ENCODE measurements around the gene NKAIN2.

Gene NKAIN2

DNA sequence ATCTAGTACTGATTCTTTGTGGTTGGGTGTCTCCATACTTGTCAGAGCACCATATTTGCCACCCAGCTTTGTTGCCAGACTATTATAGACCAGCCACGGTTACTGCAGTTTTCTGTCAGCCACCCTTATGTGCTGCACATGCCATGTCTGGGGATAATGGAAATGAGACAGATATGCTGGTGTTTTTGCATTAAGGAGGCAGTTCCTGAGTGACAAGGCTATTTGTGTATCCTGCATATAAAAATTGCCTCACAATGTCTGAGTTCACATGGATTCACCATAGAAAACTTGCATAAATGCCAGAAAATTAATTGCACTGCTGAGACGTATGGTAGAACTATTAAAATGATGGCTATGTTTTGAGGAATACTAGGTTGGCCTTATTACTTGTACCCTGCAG lies 51.8 kb downstream of the NKAIN2 start:
- Histone ChIP-seq H3K36me3 (no peaks in the 10 kb centered on the region), H3K27ac (no peak overlapping the region), H3K9ac (no peak overlapping the region), H3K4me2 (no peak overlapping the region), H3K4me1 (no peaks in the 10 kb centered on the region), H3K9me3 (replicated peaks in 1 of 11) (no peaks in the 10 kb centered on the region), H3K27me3 (no peaks in the 10 kb centered on the region), H4K20me1 (no peaks in the 10 kb centered on the region), H3K4me3 (no peak overlapping the region)
- TF ChIP-seq Cebpa-rat (IDR thresholded peaks at IDR 0.05), result no peak

DNA sequence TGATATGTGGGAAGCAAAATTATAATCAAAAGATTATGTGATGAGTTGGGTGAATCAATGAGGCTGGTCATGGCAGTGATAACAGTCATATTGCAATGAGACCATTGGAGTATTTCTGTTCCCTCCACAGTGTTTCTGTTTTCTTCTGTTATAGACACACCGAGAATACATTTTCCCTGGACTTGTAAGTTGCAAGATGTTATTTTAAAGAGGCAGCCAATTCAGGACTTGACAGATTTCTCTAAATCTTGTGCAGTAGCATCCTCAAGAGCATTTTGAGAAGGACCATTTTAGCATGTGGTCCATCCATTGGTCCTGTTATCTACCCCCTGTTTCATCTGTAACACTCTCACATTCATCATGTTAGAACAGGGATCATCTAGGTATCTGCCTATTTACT lies 55.6 kb downstream of the NKAIN2 start:
- Histone ChIP-seq H3K4me3 (no peak overlapping the region), H3K27ac (no peak overlapping the region), H3K36me3 (no peaks in the 10 kb centered on the region), H3K4me2 (no peak overlapping the region), H3K4me1 (no peaks in the 10 kb centered on the region), H3K9me3 (replicated peaks in 1 of 11) (no peaks in the 10 kb centered on the region), H4K20me1 (no peaks in the 10 kb centered on the region), H3K9ac (no peak overlapping the region), H3K27me3 (no peaks in the 10 kb centered on the region)
- TF ChIP-seq Cebpa-rat (IDR thresholded peaks at IDR 0.05), result no peak

DNA sequence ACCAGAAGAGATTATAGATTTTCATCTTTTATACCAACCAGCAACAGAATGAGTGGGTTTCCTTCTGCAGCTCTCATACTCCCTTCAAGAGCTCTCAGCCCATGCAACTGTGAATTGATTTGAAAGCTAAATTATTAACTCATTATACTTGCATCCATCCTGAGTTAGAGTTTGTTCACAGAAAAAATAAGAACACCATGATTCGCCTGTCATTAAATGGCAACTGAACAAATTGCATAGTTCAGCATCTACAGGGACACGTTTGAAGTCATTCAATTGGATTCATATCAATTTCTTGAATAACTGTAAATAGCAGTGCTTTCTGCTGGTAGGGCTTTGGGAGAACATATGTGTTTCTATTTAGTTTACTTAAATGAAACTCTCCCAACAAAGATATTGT lies 65.7 kb downstream of the NKAIN2 start:
- no peak overlapping the region for H3K9ac ChIP-seq
- no peaks in the 10 kb centered on the region for H4K20me1 ChIP-seq
- H3K4me1 ChIP-seq, result no peaks in the 10 kb centered on the region
- no peak overlapping the region for H3K27ac ChIP-seq
- no peaks in the 10 kb centered on the region for H3K9me3 ChIP-seq (replicated peaks in 1 of 11)
- no peaks in the 10 kb centered on the region for H3K36me3 ChIP-seq
- no peak overlapping the region for H3K4me2 ChIP-seq
- TF ChIP-seq Cebpa-rat (IDR thresholded peaks at IDR 0.05), result no peak
- H3K4me3 ChIP-seq, result no peak overlapping the region
- H3K27me3 ChIP-seq, result no peaks in the 10 kb centered on the region

DNA sequence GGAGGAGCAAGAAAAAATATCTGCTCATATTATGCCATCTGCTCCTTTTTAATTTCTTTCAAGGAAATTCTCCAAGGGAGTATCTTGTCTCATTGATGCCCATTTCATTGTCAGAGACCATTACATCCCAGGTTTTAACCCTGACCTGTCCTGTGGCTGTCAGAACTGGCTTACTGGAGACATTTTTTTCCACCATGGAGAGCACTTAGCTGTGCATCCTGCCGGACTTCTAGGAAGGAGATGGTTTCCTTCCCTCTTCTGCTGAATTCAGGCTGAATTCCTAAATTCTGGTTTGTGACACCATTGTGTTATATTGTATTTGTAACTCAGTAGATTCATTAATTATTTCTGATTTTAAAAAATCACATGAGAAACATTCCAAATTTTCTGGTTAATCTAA lies 70.3 kb downstream of the NKAIN2 start:
- no peak for TF ChIP-seq Cebpa-rat (IDR thresholded peaks at IDR 0.05)
- no peaks in the 10 kb centered on the region for H3K4me1 ChIP-seq
- H3K27me3 ChIP-seq, result no peaks in the 10 kb centered on the region
- H3K27ac ChIP-seq, result no peak overlapping the region
- no peak overlapping the region for H3K4me2 ChIP-seq
- no peaks in the 10 kb centered on the region for H3K9me3 ChIP-seq (replicated peaks in 1 of 11)
- H3K36me3 ChIP-seq, result no peaks in the 10 kb centered on the region
- no peak overlapping the region for H3K9ac ChIP-seq
- no peaks in the 10 kb centered on the region for H4K20me1 ChIP-seq
- no peak overlapping the region for H3K4me3 ChIP-seq

DNA sequence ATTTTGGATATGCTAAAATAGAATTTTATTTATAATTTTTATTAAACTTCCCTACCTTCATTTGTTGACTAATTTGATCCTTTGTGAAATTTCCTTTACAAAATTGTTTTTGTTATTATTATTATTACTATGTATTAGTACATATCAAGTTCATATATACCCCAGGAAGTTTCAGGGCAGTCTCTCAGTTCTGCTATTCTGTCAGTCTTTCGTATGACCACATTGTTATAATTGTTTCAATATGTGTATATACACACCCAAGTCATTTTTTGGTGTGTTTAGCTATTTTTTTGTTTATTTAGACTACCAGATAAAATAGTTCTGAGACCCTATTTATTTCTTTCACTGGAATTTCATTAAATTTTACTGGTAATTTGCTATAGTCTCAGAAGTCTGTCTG lies 72.1 kb downstream of the NKAIN2 start:
- no peaks in the 10 kb centered on the region for H3K36me3 ChIP-seq
- H4K20me1 ChIP-seq, result no peaks in the 10 kb centered on the region
- no peaks in the 10 kb centered on the region for H3K9me3 ChIP-seq (replicated peaks in 1 of 11)
- no peak overlapping the region for H3K27ac ChIP-seq
- H3K4me2 ChIP-seq, result no peak overlapping the region
- no peaks in the 10 kb centered on the region for H3K4me1 ChIP-seq
- no peak overlapping the region for H3K4me3 ChIP-seq
- TF ChIP-seq Cebpa-rat (IDR thresholded peaks at IDR 0.05), result no peak
- H3K9ac ChIP-seq, result no peak overlapping the region
- no peaks in the 10 kb centered on the region for H3K27me3 ChIP-seq

DNA sequence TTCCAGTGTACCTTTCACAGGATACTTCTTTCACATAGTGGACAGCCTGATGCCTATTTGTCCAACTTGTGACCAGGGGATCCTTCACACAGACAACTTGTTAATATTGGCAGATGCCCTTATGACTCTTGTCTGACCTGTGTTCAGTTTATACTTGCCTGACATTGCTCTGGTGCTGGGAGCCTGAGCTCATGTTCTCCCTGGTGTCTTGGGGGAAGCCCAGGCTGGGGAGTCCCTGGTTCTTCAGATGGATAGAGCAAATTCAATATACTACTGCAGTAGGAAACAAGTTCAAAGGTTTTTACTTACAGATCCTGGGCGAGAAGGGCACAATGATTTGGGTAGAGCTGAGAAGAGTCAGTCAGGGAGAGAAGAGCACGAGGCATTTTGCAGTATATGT lies 76.1 kb downstream of the NKAIN2 start:
- H3K4me3 ChIP-seq, result no peak overlapping the region
- TF ChIP-seq Cebpa-rat (IDR thresholded peaks at IDR 0.05), result no peak
- no peaks in the 10 kb centered on the region for H3K36me3 ChIP-seq
- H3K4me1 ChIP-seq, result no peaks in the 10 kb centered on the region
- H4K20me1 ChIP-seq, result no peaks in the 10 kb centered on the region
- H3K4me2 ChIP-seq, result no peak overlapping the region
- H3K9ac ChIP-seq, result no peak overlapping the region
- no peaks in the 10 kb centered on the region for H3K27me3 ChIP-seq
- H3K9me3 ChIP-seq (replicated peaks in 1 of 11), result no peaks in the 10 kb centered on the region
- no peak overlapping the region for H3K27ac ChIP-seq

DNA sequence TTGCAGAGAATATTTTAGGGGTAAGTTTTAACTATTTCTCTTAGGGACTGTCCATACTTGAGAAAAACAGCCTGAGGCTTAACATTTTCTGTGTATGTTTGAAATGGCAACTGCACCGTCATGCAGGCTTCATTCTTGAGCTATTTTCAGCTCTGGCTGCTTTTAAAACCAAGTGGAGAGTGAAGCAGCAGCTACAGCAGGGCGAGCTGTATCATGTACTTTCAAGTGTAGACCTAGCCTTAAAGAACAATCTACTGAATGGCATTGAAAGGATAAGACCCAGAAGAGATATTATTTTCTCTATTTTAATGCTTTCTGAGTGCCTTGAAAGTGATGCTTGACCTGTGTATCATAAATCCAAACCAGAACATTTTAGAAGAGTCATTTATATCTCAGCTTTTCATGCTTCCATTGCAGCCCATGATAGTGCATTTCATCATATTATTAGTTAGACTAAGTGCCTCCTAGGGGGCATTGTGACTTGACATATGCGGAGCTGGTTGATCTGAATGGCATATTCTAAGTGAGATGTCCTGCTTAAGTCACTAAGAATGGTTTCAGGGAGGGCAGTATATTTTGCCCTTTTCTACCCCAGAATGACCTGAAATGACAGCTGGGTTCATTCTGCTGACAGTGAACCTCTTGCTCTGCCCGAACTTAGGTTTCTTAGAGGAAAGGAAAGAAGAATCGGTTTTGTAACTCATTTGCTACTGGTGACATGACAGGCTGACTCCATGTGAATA lies 85.3 kb downstream of the NKAIN2 start:
- Histone ChIP-seq H3K9ac (no peak overlapping the region), H3K36me3 (no peaks in the 10 kb centered on the region), H3K9me3 (replicated peaks in 1 of 11) (peaks cover 0 to 9% (median 0%) of the 10 kb centered on the region in 11 experiments; a peak in 1 of 22 replicates), H3K27ac (no peak overlapping the region), H3K4me3 (no peak overlapping the region), H4K20me1 (no peaks in the 10 kb centered on the region), H3K4me2 (no peak overlapping the region), H3K4me1 (peaks cover 0 to 7% (median 0%) of the 10 kb centered on the region in 10 experiments; a peak in 5 of 20 replicates), H3K27me3 (no peaks in the 10 kb centered on the region)
- TF ChIP-seq Cebpa-rat (IDR thresholded peaks at IDR 0.05), result no peak

DNA sequence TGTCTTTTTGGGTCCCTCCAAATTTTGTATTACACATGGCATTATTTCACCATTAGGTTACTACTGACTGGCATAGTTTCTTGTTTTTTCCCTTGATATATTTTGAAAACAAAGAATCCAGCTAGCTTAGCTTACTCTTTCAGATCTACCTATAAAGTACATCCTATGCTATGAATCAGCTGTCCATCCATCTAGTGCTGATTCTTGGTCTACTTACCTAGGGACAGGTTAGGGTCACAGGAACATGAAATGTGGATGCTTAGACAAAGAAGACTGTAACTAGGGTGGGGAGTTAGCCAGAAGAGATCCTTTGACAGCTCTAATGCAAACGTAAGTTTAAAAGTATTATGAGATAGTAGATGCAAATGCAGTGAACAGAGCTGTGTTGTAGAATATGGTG lies 91.7 kb downstream of the NKAIN2 start:
- TF ChIP-seq Cebpa-rat (IDR thresholded peaks at IDR 0.05), result no peak
- no peaks in the 10 kb centered on the region for H3K27me3 ChIP-seq
- peaks cover 0 to 5% (median 0%) of the 10 kb centered on the region in 10 experiments; a peak in 3 of 20 replicates for H3K4me1 ChIP-seq
- no peak overlapping the region for H3K4me3 ChIP-seq
- no peaks in the 10 kb centered on the region for H3K36me3 ChIP-seq
- no peak overlapping the region for H3K9ac ChIP-seq
- no peak overlapping the region for H3K27ac ChIP-seq
- no peaks in the 10 kb centered on the region for H4K20me1 ChIP-seq
- H3K4me2 ChIP-seq, result no peak overlapping the region
- H3K9me3 ChIP-seq (replicated peaks in 1 of 11), result peaks cover 0 to 9% (median 0%) of the 10 kb centered on the region in 11 experiments; a peak in 1 of 22 replicates

DNA sequence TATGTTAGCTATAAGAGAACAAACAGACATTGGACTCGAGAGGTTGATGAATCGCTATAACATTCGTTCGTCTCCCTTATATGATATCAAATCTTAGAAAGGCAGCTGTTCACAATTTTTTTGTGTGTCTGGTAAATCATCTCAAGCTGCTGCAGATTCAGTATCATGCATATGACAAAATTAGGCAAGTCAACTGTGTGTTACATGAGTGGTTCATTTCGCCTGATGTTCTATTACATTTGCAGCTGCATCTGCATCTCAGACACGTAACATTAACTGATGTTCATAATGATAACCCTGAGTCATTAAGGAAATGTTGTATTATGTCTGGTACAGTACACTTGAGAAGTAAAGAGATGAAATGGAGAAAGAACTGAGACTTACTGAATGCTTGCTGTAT lies 92.1 kb downstream of the NKAIN2 start:
- TF ChIP-seq Cebpa-rat (IDR thresholded peaks at IDR 0.05), result no peak
- Histone ChIP-seq H3K9ac (no peak overlapping the region), H3K27ac (no peak overlapping the region), H4K20me1 (no peaks in the 10 kb centered on the region), H3K9me3 (replicated peaks in 1 of 11) (peaks cover 0 to 9% (median 0%) of the 10 kb centered on the region in 11 experiments; a peak in 1 of 22 replicates), H3K4me2 (no peak overlapping the region), H3K4me1 (peaks cover 0 to 5% (median 0%) of the 10 kb centered on the region in 10 experiments; a peak in 1 of 20 replicates), H3K36me3 (no peaks in the 10 kb centered on the region), H3K27me3 (no peaks in the 10 kb centered on the region), H3K4me3 (no peak overlapping the region)

DNA sequence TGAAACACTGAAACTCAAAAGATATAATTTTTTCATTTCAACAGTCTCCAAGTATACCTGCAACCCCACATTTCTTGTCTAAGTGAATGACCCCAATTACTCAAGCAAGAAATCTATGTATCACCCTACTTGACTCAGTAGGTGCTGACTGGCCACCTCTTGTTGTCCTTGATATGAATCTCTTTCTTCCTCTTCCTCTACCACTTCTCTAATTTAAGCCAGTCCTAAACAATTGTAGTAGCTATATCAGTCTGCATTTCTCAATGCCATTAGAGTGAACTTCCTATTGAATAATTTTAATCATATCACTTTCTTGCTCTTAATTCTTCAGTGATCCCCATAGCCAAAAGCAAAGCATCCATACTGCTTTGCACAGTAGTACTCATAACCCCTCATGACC lies 93.2 kb downstream of the NKAIN2 start:
- H4K20me1 ChIP-seq, result no peaks in the 10 kb centered on the region
- H3K4me3 ChIP-seq, result no peak overlapping the region
- H3K36me3 ChIP-seq, result no peaks in the 10 kb centered on the region
- no peak overlapping the region for H3K4me2 ChIP-seq
- H3K4me1 ChIP-seq, result peaks cover 0 to 5% (median 0%) of the 10 kb centered on the region in 10 experiments; a peak in 1 of 20 replicates
- no peak overlapping the region for H3K9ac ChIP-seq
- no peak for TF ChIP-seq Cebpa-rat (IDR thresholded peaks at IDR 0.05)
- peaks cover 0 to 7% (median 0%) of the 10 kb centered on the region in 11 experiments; a peak in 1 of 22 replicates for H3K9me3 ChIP-seq (replicated peaks in 1 of 11)
- no peaks in the 10 kb centered on the region for H3K27me3 ChIP-seq
- H3K27ac ChIP-seq, result no peak overlapping the region
